GM19395 (cell line): ENCODE data around the gene GPC5.
"Not testable (repeated sequence)": the region's sequence is repeated elsewhere in the genome, so short reads cannot be mapped to it uniquely, and the experiment has no call there.

ENCODE experiments used
- ATAC-seq: cut with Tn5 transposase; IDR thresholded peaks from one replicate; pipeline ENCODE4 v1.9.1; 2021; ENCODE audit warnings: mild to moderate bottlenecking, moderate library complexity; ENCODE audit not compliant: unreplicated experiment

The GPC5 gene

DNA sequence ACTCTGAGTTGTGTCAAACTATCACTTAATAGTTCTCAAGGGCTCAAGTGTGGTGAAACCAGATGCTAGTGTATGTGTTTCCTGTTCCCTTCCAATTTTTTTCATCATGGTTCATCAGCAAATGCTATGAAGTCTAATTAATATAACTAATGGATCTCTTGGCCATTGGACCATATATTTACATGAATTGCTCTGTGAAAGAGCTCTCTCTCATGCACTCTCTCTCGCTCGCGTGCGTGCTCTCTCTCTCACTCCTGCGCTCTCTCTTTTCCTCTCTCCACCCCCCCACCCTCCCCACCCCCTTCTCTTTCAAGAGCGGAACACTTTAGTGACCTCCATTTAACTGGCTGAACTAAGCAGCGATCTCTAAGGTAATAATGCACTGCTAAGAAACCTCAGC, 1281.2 kb downstream of the GPC5 start:
- ATAC-seq = no peak

DNA sequence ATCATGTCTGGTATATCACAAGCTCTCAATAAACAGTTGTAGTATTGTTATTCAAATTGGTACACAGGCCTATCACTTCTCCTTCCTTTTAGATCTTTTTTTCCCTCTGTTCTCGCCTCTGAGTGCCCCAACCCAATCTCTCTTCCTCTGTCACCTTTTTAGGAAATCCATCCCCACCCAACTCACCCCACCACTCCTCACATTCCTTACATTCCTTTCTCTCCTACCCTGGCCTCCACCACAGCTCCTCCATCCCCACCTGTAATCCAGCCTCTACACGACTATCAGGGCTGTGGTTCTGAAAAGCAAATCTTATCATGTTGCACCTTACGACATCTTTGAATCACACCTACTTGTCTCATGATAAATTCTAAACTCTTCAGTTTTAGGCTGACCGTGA, 1282.8 kb downstream of the GPC5 start:
- ATAC-seq = no peak

GRCh38 chr13:92682832-92683517, 1284.6 kb downstream of the GPC5 start:
- ATAC-seq = no peak

- no peak for ATAC-seq
These were observed 1295.6 kb downstream of the GPC5 start for GRCh38 chr13:92694047-92694446.

GRCh38 chr13:92695827-92696226, 1297.4 kb downstream of the GPC5 start:
- ATAC-seq = not testable (repeated sequence)

DNA sequence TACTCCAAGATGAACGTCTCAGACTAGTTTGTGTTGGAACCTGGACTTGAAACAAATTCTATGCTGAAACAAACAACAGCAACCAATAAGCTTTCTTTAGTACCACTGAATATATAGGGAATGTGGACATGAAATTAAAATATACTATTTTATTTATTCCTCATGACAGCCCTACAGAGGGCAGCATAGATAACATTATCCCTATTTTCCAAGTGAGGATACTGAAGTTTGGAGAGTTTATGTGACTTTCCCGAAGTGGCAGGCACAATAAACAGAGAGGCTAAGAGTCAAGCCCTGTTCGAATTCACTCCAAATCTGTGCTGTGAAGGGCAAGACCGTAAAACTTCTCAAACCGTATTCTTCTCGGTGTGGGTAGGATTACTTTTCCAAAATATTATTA, 1318.3 kb downstream of the GPC5 start:
- ATAC-seq = no peak

- no peak for ATAC-seq
These were observed 1319.4 kb downstream of the GPC5 start for GRCh38 chr13:92717857-92718256.

GRCh38 chr13:92719868-92720267, 1321.4 kb downstream of the GPC5 start:
- no peak for ATAC-seq

DNA sequence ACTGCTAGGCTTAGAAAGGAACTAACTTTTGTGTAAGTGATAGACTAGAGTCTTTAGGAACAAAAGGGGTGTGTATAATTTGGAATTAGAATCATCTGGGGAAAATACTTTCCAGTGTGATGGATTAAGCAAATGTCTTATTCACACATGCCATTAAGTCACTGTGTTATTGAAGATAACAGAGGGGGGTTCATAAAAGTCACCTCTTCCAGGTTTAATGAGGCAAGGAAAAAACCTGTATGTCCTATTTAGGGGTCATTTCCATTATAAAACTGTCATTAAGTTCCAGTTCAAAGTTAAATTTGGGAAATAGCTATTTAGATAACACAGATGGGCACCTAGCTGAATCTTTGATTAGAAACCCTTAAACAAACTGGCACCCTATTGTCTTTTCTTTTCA, 1323.2 kb downstream of the GPC5 start:
- no peak for ATAC-seq

- no peak for ATAC-seq
These were observed 1328.7 kb downstream of the GPC5 start for GRCh38 chr13:92727118-92727517.

DNA sequence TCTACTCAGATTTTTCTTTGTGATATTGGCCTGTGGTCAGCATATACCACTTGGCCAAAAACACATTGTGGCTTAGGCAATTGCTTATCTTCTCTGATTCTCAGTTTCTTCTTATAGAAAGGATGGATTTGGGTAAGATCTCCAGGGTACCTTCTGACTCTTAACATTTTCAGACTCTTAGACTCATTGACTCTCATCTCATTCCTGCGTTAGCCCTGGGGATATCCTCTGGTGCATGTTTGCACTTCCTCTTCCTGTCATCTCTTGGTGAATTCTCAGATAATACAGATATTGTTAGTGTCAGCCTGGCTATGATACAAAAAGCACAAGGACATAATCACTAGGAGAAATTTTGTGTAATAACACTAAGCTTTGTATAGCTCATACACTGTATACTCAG, 1335.6 kb downstream of the GPC5 start:
- no peak for ATAC-seq

DNA sequence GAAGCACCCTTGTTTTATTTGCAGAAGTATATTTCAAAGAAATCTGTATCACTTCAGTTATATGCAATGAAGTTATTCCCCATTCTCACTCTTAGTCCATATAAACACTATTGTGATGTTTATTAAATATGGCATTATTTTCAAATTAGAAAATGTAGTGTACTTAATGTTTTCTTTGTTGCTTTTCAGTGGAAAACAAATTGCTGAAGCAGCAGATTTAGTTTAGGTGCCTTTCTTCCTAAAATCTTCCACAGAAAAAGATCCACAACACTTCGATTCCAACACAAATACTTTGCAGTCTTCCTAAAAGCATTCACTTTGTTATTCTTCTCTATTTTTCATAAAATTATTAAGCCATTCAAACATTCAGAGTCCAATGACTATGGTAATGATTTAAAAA, 1336.1 kb downstream of the GPC5 start:
- no peak for ATAC-seq

- ATAC-seq = no peak
These were observed 1337.5 kb downstream of the GPC5 start for GRCh38 chr13:92735909-92736308.

DNA sequence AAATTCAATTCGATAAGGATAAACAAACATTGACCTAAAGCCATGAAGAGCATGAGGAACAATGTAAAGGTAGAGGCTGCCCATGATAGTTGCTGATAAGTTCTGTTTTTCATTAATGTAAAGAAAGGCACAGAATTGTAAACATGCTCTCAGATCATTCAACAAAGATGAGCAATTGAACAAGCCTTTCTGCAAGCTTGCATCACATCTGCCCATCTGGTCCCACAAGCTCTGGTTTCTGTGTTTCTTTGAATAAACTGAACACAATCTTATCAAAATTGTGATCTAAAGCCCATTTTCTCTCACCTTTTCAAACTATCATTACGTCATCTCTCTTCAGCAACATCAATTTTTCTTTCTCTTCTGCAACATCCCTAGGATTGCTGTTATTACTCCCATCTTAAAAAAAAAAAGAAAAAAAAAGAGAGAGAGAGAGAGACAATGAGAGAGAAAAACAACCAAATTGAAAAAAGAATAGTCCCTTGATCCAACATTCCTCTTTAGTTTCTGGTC, 1340.9 kb downstream of the GPC5 start:
- no peak for ATAC-seq

DNA sequence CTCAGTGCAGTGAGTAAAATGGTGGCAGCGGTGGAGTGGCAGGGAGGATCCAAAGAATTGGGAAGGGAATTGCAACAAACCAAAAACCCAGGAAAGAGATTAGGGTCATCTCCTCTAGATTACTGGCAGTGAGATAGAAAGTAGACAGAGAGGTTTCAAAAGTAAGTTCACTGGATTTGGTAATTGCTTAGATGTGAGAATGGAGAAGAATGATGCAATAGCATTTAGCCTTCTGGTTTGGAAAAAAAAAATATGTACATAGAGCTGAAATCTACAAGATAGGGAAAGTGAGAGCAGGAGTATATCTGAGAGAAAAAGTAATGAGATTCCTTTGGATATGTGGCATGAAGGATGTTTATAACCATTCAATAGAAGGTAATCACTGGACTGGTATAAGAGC, 1345.6 kb downstream of the GPC5 start:
- no peak for ATAC-seq

- no peak for ATAC-seq
These were observed 1346.8 kb downstream of the GPC5 start for GRCh38 chr13:92745258-92745657.

- ATAC-seq = not testable (repeated sequence)
These were observed 1354.3 kb downstream of the GPC5 start for GRCh38 chr13:92752705-92753104.

GRCh38 chr13:92761710-92762109, 1363.3 kb downstream of the GPC5 start:
- ATAC-seq = no peak

DNA sequence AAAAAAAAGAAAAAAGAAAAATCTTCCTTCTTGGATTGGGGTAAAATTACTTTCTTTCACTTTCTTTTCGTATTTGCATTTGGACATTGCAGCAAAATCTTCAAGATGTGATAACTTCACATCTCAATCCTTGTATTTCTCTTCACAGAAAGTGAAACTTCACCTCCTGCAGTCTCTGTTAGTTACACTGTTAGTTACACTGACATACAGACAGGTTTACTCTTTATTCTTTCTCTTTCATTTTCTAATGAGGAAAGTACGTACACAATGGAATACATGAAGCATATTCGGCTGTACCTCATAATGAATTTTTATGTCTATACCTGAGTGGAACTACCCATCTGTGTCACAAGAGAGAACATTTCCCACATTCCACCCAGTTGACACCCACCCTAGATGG, 1369.0 kb downstream of the GPC5 start:
- ATAC-seq = no peak

GRCh38 chr13:92768602-92769001, 1370.2 kb downstream of the GPC5 start:
- no peak for ATAC-seq

GRCh38 chr13:92769046-92769445, 1370.6 kb downstream of the GPC5 start:
- no peak for ATAC-seq

- ATAC-seq = no peak
These were observed 1377.2 kb downstream of the GPC5 start for GRCh38 chr13:92775658-92776057.
